Ishikawa (cell line): ENCODE measurements around the gene COL28A1.

Experiments used
- EGR1 ChIP-seq: IDR thresholded peaks from 2 replicates; pipeline ENCODE4 v1.6.1; 2012
- MAX ChIP-seq: IDR thresholded peaks from 2 replicates; pipeline ENCODE4 v1.6.1; 2012

DNA sequence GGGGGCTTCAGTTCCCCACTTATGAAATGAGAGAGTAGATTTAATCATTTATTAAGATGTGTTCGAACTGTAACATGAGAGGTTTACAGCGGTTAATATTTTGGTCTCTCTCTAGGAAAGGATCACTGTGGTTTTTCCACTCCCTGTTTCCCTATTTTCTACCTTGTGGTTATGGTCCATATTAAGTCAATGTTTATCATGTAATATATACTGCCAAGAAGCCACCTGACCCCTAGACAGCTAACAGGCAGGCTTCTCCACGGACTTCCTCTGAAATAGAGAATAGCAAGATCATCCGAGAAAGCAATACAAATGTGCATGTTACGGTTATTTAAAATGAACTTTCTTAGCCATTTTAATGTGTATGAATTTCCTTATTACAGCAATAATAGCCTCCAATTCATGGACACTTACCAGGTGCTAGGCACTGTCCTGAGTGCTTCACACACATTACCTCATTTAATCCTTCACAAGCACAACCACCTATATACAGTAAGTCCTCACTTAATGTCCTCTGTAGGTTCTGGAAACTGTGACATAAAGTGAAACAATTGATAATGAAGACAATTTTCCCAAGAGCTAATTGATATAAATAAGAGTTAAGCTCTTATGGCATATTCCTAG is 835 bp upstream of the COL28A1 start:
- no peak for TF ChIP-seq EGR1
- TF ChIP-seq MAX: no peak
